Activated CD8-positive, alpha-beta T cell treated with anti-CD3 and anti-CD28 coated beads for 36 hours (primary cell): ENCODE results near the gene FAM168A. TPM values are rescaled to one million over a fixed set of nuclear protein-coding genes. Genes with fewer than 3 reads are reported as not detected.

ENCODE experiments used
- ATAC-seq: fragments of 200-7000 bp; cut with Tn5 transposase; one replicate; pipeline ENCODE4 v1.10.0; 2021; ENCODE audit warnings: mild to moderate bottlenecking, moderate library complexity
- CTCF ChIA-PET: fragments of 350-600 bp; sonication (Branson Sonifier 250); formaldehyde crosslinking; loops from one replicate; lab custom pipeline; 2021; ENCODE audit warnings: antibody characterized with exemption; lab: Charles Lee
- POLR2A ChIA-PET: fragments of 350-600 bp; sonication (Branson Sonifier 250); formaldehyde crosslinking; loops from one replicate; lab custom pipeline; 2021; ENCODE audit warnings: antibody characterized with exemption; lab: Charles Lee
- DNase-seq: peaks from one replicate; pipeline ENCODE4 v3.0.0-alpha.2; 2020
- H3K27ac Mint-ChIP-seq: one replicate; pipeline ENCODE4 v1.8.0; 2021; ENCODE audit warnings: mild to moderate bottlenecking, mixed read lengths
- H3K27me3 Mint-ChIP-seq: one replicate; pipeline ENCODE4 v1.8.0; 2021; ENCODE audit warnings: mixed read lengths
- H3K36me3 Mint-ChIP-seq: one replicate; pipeline ENCODE4 v1.8.0; 2021; ENCODE audit warnings: low read depth, mixed read lengths
- H3K4me1 Mint-ChIP-seq: one replicate; pipeline ENCODE4 v1.8.0; 2021; ENCODE audit warnings: low read depth, mixed read lengths
- H3K4me3 Mint-ChIP-seq: one replicate; pipeline ENCODE4 v1.8.0; 2021; ENCODE audit warnings: mild to moderate bottlenecking, moderate library complexity, mixed read lengths
- H3K9me3 Mint-ChIP-seq: one replicate; pipeline ENCODE4 v1.8.0; 2021; ENCODE audit warnings: mixed read lengths
- intact Hi-C: fragments of 100-400 bp; cut with micrococcal nuclease; formaldehyde crosslinking; loops from one replicate; pipeline ENCODE4 v1.10.0; 2022
- total RNA-seq, 2 experiments: library from RNA; stranded (reverse); gene quantifications; one replicate each; pipeline ENCODE4 v1.2.3, GENCODE V29; 2021
- TF ChIP-seq, protein P1 (sequence below): fragments of 200-600 bp; IDR thresholded peaks from one replicate; pipeline ENCODE4 v1.8.0; 2022; ENCODE audit warnings: antibody characterized with exemption, mild to moderate bottlenecking

Gene FAM168A
- total RNA-seq, 2 experiments from 2014 or later, result 13.0 to 14.2 TPM

- Mint-ChIP-seq H3K36me3 (peaks cover 3% of the 10 kb centered on the region), H3K27ac (peak overlapping the region; percentile 15), H3K27me3 (no peaks in the 10 kb centered on the region), H3K9me3 (no peaks in the 10 kb centered on the region), H3K4me1 (peaks cover 73% of the 10 kb centered on the region), H3K4me3 (no peak overlapping the region)
- ATAC-seq (no peak), DNase-seq (no peak)
- CTCF ChIA-PET, result interaction anchor here (0.8 to 4.7 kb wide), 2 partner anchors 10 to 32 kb away, joined by 3 to 28 read pairs; no protein-coding TSS in a partner anchor
- intact Hi-C loops, result no loop called here
- TF ChIP-seq, protein P1, sequence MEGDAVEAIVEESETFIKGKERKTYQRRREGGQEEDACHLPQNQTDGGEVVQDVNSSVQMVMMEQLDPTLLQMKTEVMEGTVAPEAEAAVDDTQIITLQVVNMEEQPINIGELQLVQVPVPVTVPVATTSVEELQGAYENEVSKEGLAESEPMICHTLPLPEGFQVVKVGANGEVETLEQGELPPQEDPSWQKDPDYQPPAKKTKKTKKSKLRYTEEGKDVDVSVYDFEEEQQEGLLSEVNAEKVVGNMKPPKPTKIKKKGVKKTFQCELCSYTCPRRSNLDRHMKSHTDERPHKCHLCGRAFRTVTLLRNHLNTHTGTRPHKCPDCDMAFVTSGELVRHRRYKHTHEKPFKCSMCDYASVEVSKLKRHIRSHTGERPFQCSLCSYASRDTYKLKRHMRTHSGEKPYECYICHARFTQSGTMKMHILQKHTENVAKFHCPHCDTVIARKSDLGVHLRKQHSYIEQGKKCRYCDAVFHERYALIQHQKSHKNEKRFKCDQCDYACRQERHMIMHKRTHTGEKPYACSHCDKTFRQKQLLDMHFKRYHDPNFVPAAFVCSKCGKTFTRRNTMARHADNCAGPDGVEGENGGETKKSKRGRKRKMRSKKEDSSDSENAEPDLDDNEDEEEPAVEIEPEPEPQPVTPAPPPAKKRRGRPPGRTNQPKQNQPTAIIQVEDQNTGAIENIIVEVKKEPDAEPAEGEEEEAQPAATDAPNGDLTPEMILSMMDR, result no peak
- POLR2A ChIA-PET, result interaction anchor here (1.2 to 1.4 kb wide), 3 partner anchors 11 to 16 kb away, joined by 4 to 5 read pairs (median 4); no protein-coding TSS in a partner anchor
Measured at GRCh38 chr11:73382747-73383146, 215.2 kb downstream of the FAM168A start.

DNA sequence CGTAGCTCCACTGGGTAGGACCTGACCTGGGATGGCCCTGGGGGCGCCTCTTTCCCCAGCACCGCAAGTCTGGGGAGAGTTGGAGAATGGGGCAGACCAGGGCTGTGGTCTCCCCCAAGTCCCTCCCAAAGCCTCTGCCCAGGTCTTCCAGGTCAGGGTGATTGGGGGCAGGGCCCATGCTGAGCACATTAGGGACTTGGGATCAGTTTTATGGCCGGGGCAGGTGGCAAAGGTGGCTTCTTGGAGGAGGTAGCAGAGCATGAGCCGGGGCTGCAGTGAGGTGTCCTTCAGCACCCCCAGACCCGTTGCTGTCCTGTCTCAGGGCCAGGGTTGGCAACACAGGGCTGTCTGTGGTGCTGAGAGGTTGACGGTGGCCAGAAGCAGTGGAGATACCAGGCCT is 215.7 kb downstream of the FAM168A start:
- H3K27ac Mint-ChIP-seq, result no peak overlapping the region
- intact Hi-C loops, result no loop called here
- CTCF ChIA-PET, result interaction anchor here (4.7 kb wide), 1 partner anchor 31 kb away, joined by 28 read pairs; no protein-coding TSS in a partner anchor
- DNase-seq (no peak), ATAC-seq (no peak)
- H3K9me3 Mint-ChIP-seq, result no peaks in the 10 kb centered on the region
- H3K27me3 Mint-ChIP-seq, result no peaks in the 10 kb centered on the region
- POLR2A ChIA-PET, result interaction anchor here (1.2 to 1.3 kb wide), 2 partner anchors 11 to 17 kb away, joined by 4 to 5 read pairs; no protein-coding TSS in a partner anchor
- H3K36me3 Mint-ChIP-seq, result peaks cover 9% of the 10 kb centered on the region
- H3K4me3 Mint-ChIP-seq, result no peak overlapping the region
- peaks cover 78% of the 10 kb centered on the region for H3K4me1 Mint-ChIP-seq
- TF ChIP-seq, protein P1, result no peak

DNA sequence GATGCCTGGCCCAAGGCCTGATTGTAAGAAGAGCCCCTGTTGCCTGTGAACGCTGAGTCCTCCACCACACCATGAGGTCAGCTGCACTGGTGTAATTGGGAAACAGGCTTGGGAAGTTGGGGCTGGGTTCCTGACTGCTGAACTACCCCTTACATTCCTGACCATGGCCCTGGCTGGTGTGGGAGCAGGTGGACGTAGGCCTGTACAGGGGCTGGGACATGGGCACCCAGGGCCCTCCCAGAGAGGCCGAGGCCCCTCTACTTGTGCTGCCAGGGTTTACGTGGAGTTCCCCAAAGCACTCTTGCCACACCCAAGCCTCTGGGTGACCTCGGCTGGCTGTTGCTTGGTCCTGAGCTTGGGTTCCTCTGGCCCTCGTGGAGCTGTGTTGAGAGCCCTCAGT is 216.3 kb downstream of the FAM168A start:
- DNase-seq (no peak), ATAC-seq (no peak)
- Mint-ChIP-seq H3K9me3 (no peaks in the 10 kb centered on the region), H3K36me3 (peaks cover 13% of the 10 kb centered on the region), H3K4me3 (no peak overlapping the region), H3K27ac (no peak overlapping the region), H3K27me3 (no peaks in the 10 kb centered on the region), H3K4me1 (peaks cover 77% of the 10 kb centered on the region)
- TF ChIP-seq, protein P1, result no peak
- ChIA-PET POLR2A (interaction anchor here (0.7 kb wide), 1 partner anchor 20 kb away, joined by 3 read pairs; no protein-coding TSS in a partner anchor), CTCF (interaction anchor here (4.7 kb wide), 1 partner anchor 31 kb away, joined by 28 read pairs; no protein-coding TSS in a partner anchor)
- intact Hi-C loops, result no loop called here

DNA sequence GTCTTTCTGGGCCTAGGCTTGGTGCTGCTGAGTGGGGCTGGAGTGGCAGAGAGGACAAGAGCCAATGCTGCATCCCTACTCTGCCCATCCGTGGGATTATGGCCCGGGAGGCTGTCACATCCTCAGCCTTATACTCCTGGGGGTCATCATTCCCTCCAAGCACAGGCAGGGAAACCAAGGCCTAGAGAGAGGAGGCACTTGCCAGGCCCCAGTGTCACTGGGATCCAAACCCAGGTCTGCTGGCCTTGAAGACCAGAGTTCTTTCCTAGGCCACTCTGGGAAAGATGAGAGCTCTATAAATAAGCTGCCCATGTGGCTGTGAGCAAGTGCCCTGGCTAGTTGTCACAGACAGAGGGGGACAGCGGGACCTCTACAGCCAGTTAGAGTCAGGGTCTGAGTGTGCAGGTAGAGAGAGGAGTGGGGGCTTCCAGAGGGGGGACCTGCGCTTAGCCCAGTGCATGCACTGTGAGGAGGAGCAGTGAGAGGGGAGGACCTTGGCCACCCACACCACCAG is 217.0 kb downstream of the FAM168A start:
- Mint-ChIP-seq H3K4me1 (peaks cover 71% of the 10 kb centered on the region), H3K9me3 (no peaks in the 10 kb centered on the region), H3K27me3 (no peaks in the 10 kb centered on the region), H3K36me3 (peaks cover 13% of the 10 kb centered on the region), H3K4me3 (no peak overlapping the region), H3K27ac (no peak overlapping the region)
- ChIA-PET POLR2A (no interaction called here), CTCF (interaction anchor here (4.7 kb wide), 1 partner anchor 30 kb away, joined by 28 read pairs; no protein-coding TSS in a partner anchor)
- intact Hi-C loops, result no loop called here
- DNase-seq (no peak), ATAC-seq (no peak)
- TF ChIP-seq, protein P1, result no peak

GRCh38 chr11:73380331-73380730 is 217.6 kb downstream of the FAM168A start:
- peaks cover 71% of the 10 kb centered on the region for H3K4me1 Mint-ChIP-seq
- TF ChIP-seq, protein P1, result no peak
- ChIA-PET POLR2A (interaction anchor here (1.3 kb wide), 1 partner anchor 8 kb away, joined by 3 read pairs; no protein-coding TSS in a partner anchor), CTCF (interaction anchor here (1.6 to 1.8 kb wide), 3 partner anchors 20 to 281 kb away, joined by 3 to 5 read pairs (median 4); no protein-coding TSS in a partner anchor)
- H3K27me3 Mint-ChIP-seq, result no peaks in the 10 kb centered on the region
- intact Hi-C loops, result no loop called here
- peaks cover 13% of the 10 kb centered on the region for H3K36me3 Mint-ChIP-seq
- DNase-seq (no peak), ATAC-seq (no peak)
- H3K4me3 Mint-ChIP-seq, result no peak overlapping the region
- no peaks in the 10 kb centered on the region for H3K9me3 Mint-ChIP-seq
- H3K27ac Mint-ChIP-seq, result no peak overlapping the region
